SK-N-SH (cell line): Measurements from ENCODE around the gene MLEC. TPM values are rescaled to one million over a fixed set of nuclear protein-coding genes. Genes with fewer than 3 reads are reported as not detected.

Experiments
- CTCF ChIA-PET: fragments of 300-600, 350-600 bp; formaldehyde crosslinking; extraction: SDS; loops from one replicate; lab custom pipeline; 2021; lab: Yijun Ruan, JAX
- POLR2A ChIA-PET: fragments of 350-600 bp; sonication (Branson Sonifier 250); formaldehyde crosslinking; extraction: SDS; loops from one replicate; lab custom pipeline; 2020; ENCODE audit warnings: antibody characterized with exemption, inconsistent platforms; lab: Yijun Ruan, JAX
- DNase-seq: peaks from one replicate; pipeline ENCODE4 v3.0.0; 2012
- H2AFZ ChIP-seq: fragments of 200-600 bp; sonication (generic); 2 replicates; pipeline ENCODE4 v1.8.1; 2016; ENCODE audit warnings: antibody characterized with exemption, mild to moderate bottlenecking, low read depth
- H3F3A ChIP-seq: fragments of 200-600 bp; sonication (generic); replicated peaks from 2 replicates; pipeline ENCODE3; 2016; ENCODE audit warnings: antibody characterized with exemption, mild to moderate bottlenecking; ENCODE audit not compliant: insufficient read depth
- H3K27ac ChIP-seq, 2 experiments: fragments of 200-500 bp in 1 of 2; fragments of 200-600 bp in 1 of 2; sonication (Bioruptor generic) in 1 of 2; sonication (generic), shearing (Covaris generic) in 1 of 2; 2 replicates each; pipeline versions ENCODE4 v1.5.1 to v1.6.1; 2014 to 2016; ENCODE audit warnings: low read depth in 2 of 2, inconsistent platforms in 1 of 2, low read length in 1 of 2, mild to moderate bottlenecking in 1 of 2, mixed read lengths in 1 of 2
- H3K27me3 ChIP-seq: fragments of 200-600 bp; sonication (generic), shearing (Covaris generic); 2 replicates; pipeline ENCODE4 v1.6.1; 2016; ENCODE audit warnings: mixed run types; ENCODE audit not compliant: insufficient read depth
- H3K36me3 ChIP-seq, 2 experiments: fragments of 200-500 bp in 1 of 2; fragments of 200-600 bp in 1 of 2; sonication (Bioruptor generic) in 1 of 2; sonication (generic) in 1 of 2; replicated peaks in 1 of 2; 2 replicates each; pipeline versions ENCODE3 to v1.5.1; 2014 to 2016; ENCODE audit warnings: low read length in 1 of 2, mild to moderate bottlenecking in 1 of 2; ENCODE audit not compliant: insufficient read depth in 2 of 2, control insufficient read depth in 1 of 2
- H3K4me1 ChIP-seq, 2 experiments: fragments of 200-500 bp in 1 of 2; fragments of 200-600 bp in 1 of 2; sonication (Bioruptor generic) in 1 of 2; sonication (generic), shearing (Covaris generic) in 1 of 2; 2 replicates each; pipeline versions ENCODE4 v1.5.1 to v1.6.1; 2014 to 2016; ENCODE audit warnings: low read depth in 1 of 2, low read length in 1 of 2, mixed run types in 1 of 2; ENCODE audit not compliant: insufficient read depth in 2 of 2, control insufficient read depth in 1 of 2
- H3K4me2 ChIP-seq: fragments of 200-600 bp; sonication (generic), shearing (Covaris generic); 2 replicates; pipeline ENCODE4 v1.6.1; 2017; ENCODE audit warnings: mixed run types
- H3K4me3 ChIP-seq, 2 experiments: fragments of 200-500 bp in 1 of 2; fragments of 200-600 bp in 1 of 2; sonication (Bioruptor generic) in 1 of 2; sonication (generic), shearing (Covaris generic) in 1 of 2; 2 replicates each; pipeline versions ENCODE4 v1.5.1 to v1.8.1; 2014 to 2016; ENCODE audit warnings: low read depth in 2 of 2, inconsistent platforms in 1 of 2, low read length in 1 of 2, mild to moderate bottlenecking in 1 of 2, mixed read lengths in 1 of 2, moderate library complexity in 1 of 2
- H3K79me2 ChIP-seq: fragments of 200-600 bp; sonication (generic); 2 replicates; pipeline ENCODE4 v1.8.1; 2017; ENCODE audit warnings: mild to moderate bottlenecking; ENCODE audit not compliant: insufficient read depth
- H3K9ac ChIP-seq: fragments of 200-600 bp; sonication (generic); 2 replicates; pipeline ENCODE4 v1.6.1; 2017; ENCODE audit warnings: mixed run types
- H3K9me2 ChIP-seq: fragments of 200-600 bp; sonication (generic); 2 replicates; pipeline ENCODE4 v1.6.1; 2017; ENCODE audit warnings: mixed run types
- H3K9me3 ChIP-seq: fragments of 200-600 bp; sonication (generic); 2 replicates; pipeline ENCODE4 v1.6.1; 2017; ENCODE audit warnings: mixed run types, mild to moderate bottlenecking, moderate library complexity
- H4K20me1 ChIP-seq: fragments of 200-600 bp; sonication (generic); 2 replicates; pipeline ENCODE4 v1.6.1; 2017; ENCODE audit warnings: mild to moderate bottlenecking, mixed run types; ENCODE audit not compliant: insufficient read depth
- CHD2 ChIP-seq: fragments of 150-350 bp; IDR thresholded peaks from 2 replicates; pipeline ENCODE4 v1.6.1; 2018; ENCODE audit warnings: low read length; ENCODE audit not compliant: partially characterized antibody
- EP300 ChIP-seq, 2 experiments: IDR thresholded peaks; 2 replicates each; pipeline versions ENCODE4 v1.4.0 to v1.6.1; 2012; ENCODE audit warnings: borderline replicate concordance in 1 of 2, low read depth in 1 of 2, low read length in 1 of 2
- FOSL2 ChIP-seq: IDR thresholded peaks from 2 replicates; pipeline ENCODE4 v1.4.0; 2012; ENCODE audit warnings: low read depth, mild to moderate bottlenecking, moderate library complexity, borderline replicate concordance
- FOXJ3 ChIP-seq: sonication (generic); formaldehyde crosslinking; IDR thresholded peaks from 2 replicates; pipeline ENCODE4 v1.5.1; 2020; ENCODE audit warnings: mild to moderate bottlenecking, missing genetic modification reagents
- FOXM1 ChIP-seq: IDR thresholded peaks from 2 replicates; pipeline ENCODE4 v1.4.0; 2012; ENCODE audit warnings: low read depth, mild to moderate bottlenecking
- GABPA ChIP-seq: IDR thresholded peaks from 2 replicates; pipeline ENCODE4 v1.4.0; 2012; ENCODE audit warnings: low read depth, mild to moderate bottlenecking
- GATA2 ChIP-seq: sonication (generic); formaldehyde crosslinking; IDR thresholded peaks from 2 replicates; pipeline ENCODE4 v1.5.0; 2020; ENCODE audit warnings: mild to moderate bottlenecking, missing genetic modification reagents
- MEF2A ChIP-seq: IDR thresholded peaks from 2 replicates; pipeline ENCODE4 v1.4.0; 2012; ENCODE audit warnings: low read depth, borderline replicate concordance
- MXI1 ChIP-seq: IDR thresholded peaks from 2 replicates; pipeline ENCODE4 v1.6.1; 2012; ENCODE audit warnings: mild to moderate bottlenecking, low read depth, low read length, improper control_type of control experiment
- NFIC ChIP-seq: IDR thresholded peaks from 2 replicates; pipeline ENCODE4 v1.4.0; 2012; ENCODE audit warnings: borderline replicate concordance
- NRF1 ChIP-seq: IDR thresholded peaks from 2 replicates; pipeline ENCODE4 v1.6.1; 2012; ENCODE audit warnings: low read depth, mild to moderate bottlenecking, low read length
- POLR2AphosphoS5 ChIP-seq: IDR thresholded peaks from 2 replicates; pipeline ENCODE4 v1.6.1; 2012; ENCODE audit warnings: low read depth, low read length
- RCOR1 ChIP-seq: fragments of 150-350 bp; IDR thresholded peaks from 2 replicates; pipeline ENCODE4 v1.6.1; 2017; ENCODE audit warnings: antibody characterized with exemption, low read length
- RXRA ChIP-seq: IDR thresholded peaks from 2 replicates; pipeline ENCODE4 v1.4.0; 2012; ENCODE audit warnings: low read depth, mild to moderate bottlenecking, borderline replicate concordance
- SMC3 ChIP-seq: IDR thresholded peaks from 2 replicates; pipeline ENCODE4 v1.6.1; 2012; ENCODE audit warnings: low read depth, low read length, improper control_type of control experiment
- TAF1 ChIP-seq: IDR thresholded peaks from 2 replicates; pipeline ENCODE4 v1.6.1; 2012; ENCODE audit warnings: low read depth, mild to moderate bottlenecking, low read length, moderate library complexity, borderline replicate concordance
- TCF12 ChIP-seq: IDR thresholded peaks from 2 replicates; pipeline ENCODE4 v1.4.0; 2012
- WGBS: methylation state at CpG from one replicate; pipeline ENCODE4 v1.1.6; 2017; ENCODE audit warnings: low lambda C conversion rate; 5-methylcytosine and 5-hydroxymethylcytosine counted together
- polyA plus RNA-seq, 3 experiments: library from polyadenylated mRNA; depleted of rRNA; stranded (reverse); fragments of >200 nt; gene quantifications; 2 replicates each; pipeline ENCODE4 v1.2.3, GENCODE V29; 2012
- TF ChIP-seq, protein P1 (sequence below): IDR thresholded peaks from 2 replicates; pipeline ENCODE4 v1.6.1; 2012; ENCODE audit warnings: mild to moderate bottlenecking, low read depth, low read length, moderate library complexity
- TF ChIP-seq, protein P2 (sequence below): IDR thresholded peaks from 2 replicates; pipeline ENCODE4 v1.4.0; 2012; ENCODE audit warnings: low read depth, borderline replicate concordance
- TF ChIP-seq, protein P3 (sequence below): IDR thresholded peaks from 2 replicates; pipeline ENCODE4; 2012
- TF ChIP-seq, protein P4 (sequence below): IDR thresholded peaks from 2 replicates; pipeline ENCODE4 v1.4.0; 2012; ENCODE audit warnings: low read depth, borderline replicate concordance

Gene MLEC
- polyA plus RNA-seq, 1 of the 3 experiments (the other 2 are of a cell fraction), result 23.4 TPM

DNA sequence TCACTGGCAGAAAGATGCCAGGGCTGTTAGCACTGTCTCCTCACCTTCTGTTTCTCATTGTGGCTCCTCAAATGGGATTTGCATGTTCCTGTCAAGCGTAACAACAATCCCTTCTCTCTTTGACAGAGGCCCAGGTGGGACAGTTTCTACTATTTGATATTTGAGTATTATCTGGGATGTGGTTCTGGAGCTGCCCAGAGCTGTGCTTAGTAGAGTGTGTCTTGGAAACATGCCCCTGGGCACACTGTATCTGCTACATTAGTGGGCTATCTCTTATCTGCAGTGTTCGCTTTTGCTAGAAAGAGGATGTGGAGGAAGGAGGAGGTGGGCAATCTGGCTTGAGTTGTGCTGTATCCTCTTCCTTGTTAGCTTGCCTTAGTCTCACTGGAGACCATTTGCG lies 34.9 kb downstream of the MLEC start:
- no peak overlapping the region for H3K4me2 ChIP-seq
- H2AFZ ChIP-seq, result no peak overlapping the region
- H3K27me3 ChIP-seq, result no peaks in the 10 kb centered on the region
- H3K9me2 ChIP-seq, result no peaks in the 10 kb centered on the region
- H3K27ac ChIP-seq, result peak overlapping the region in 1 of 2 experiments; percentile 73; a peak in 2 of 4 replicates
- no peaks in the 10 kb centered on the region for H3K9me3 ChIP-seq
- H3F3A ChIP-seq, result no peaks in the 10 kb centered on the region
- ChIA-PET POLR2A (interaction anchor here (2.2 kb wide), 1 partner anchor 11 kb away, joined by 8 read pairs; no protein-coding TSS in a partner anchor), CTCF (interaction anchor here (0.8 to 3.3 kb wide), 4 partner anchors 10 to 250 kb away, joined by 5 to 36 read pairs (median 8); no protein-coding TSS in a partner anchor)
- WGBS, result 92% methylated on average over 3 of the region's 3 CpGs
- H3K36me3 ChIP-seq, result peaks cover 41 to 60% of the 10 kb centered on the region in 2 experiments
- DNase-seq, result peak; percentile 66
- TF ChIP-seq, protein P1, sequence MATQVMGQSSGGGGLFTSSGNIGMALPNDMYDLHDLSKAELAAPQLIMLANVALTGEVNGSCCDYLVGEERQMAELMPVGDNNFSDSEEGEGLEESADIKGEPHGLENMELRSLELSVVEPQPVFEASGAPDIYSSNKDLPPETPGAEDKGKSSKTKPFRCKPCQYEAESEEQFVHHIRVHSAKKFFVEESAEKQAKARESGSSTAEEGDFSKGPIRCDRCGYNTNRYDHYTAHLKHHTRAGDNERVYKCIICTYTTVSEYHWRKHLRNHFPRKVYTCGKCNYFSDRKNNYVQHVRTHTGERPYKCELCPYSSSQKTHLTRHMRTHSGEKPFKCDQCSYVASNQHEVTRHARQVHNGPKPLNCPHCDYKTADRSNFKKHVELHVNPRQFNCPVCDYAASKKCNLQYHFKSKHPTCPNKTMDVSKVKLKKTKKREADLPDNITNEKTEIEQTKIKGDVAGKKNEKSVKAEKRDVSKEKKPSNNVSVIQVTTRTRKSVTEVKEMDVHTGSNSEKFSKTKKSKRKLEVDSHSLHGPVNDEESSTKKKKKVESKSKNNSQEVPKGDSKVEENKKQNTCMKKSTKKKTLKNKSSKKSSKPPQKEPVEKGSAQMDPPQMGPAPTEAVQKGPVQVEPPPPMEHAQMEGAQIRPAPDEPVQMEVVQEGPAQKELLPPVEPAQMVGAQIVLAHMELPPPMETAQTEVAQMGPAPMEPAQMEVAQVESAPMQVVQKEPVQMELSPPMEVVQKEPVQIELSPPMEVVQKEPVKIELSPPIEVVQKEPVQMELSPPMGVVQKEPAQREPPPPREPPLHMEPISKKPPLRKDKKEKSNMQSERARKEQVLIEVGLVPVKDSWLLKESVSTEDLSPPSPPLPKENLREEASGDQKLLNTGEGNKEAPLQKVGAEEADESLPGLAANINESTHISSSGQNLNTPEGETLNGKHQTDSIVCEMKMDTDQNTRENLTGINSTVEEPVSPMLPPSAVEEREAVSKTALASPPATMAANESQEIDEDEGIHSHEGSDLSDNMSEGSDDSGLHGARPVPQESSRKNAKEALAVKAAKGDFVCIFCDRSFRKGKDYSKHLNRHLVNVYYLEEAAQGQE, result no peak
- TF ChIP-seq FOSL2 (no peak), RCOR1 (peak; percentile 74), FOXJ3 (CRISPR knock-in tag) (peak; percentile 77; the same call in 1 of the 2 replicates), GABPA (no peak), MXI1 (peak; percentile 66), RXRA (no peak), CHD2 (peak; percentile 63), GATA2 (CRISPR knock-in tag) (peak; percentile 84), NRF1 (no peak), EP300 (IDR thresholded peaks at IDR 0.05; ENCODE audit: borderline replicate concordance in 1 of 2, low read depth in 1 of 2, low read length in 1 of 2) (peak in 1 of 2 experiments; percentile 65; a peak in 1 of 4 replicates), POLR2AphosphoS5 (no peak)
- TF ChIP-seq, all 33 proteins: peak for 6
- Histone ChIP-seq H3K4me1 (peaks cover 5 to 38% of the 10 kb centered on the region in 2 experiments; a peak in 3 of 4 replicates), H3K9ac (no peak overlapping the region), H3K4me3 (no peak overlapping the region), H3K79me2 (no peaks in the 10 kb centered on the region), H4K20me1 (no peaks in the 10 kb centered on the region)

DNA sequence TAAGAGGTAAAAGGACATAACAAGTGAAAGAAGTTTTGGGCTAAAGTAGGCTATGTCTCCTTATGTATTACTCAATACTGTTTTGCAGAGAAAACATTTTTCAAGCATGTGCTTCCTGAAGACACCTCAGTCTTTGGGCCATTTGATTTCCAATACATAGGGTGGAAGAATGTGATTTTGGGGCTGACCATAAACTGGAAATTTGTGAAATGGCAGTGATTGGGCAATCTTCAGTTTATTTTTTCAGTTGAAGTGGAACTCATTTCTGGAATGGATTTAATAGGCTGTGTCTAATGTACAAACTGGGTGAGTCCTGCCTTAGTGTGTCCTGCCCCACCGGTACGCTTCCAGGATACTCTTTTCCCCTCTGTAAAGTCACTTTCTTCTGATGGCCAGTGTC lies 35.8 kb downstream of the MLEC start:
- H2AFZ ChIP-seq, result no peak overlapping the region
- no peak overlapping the region for H3K9ac ChIP-seq
- H3K4me3 ChIP-seq, result no peak overlapping the region
- peak overlapping the region in 1 of 2 experiments; percentile 73; a peak in 2 of 4 replicates for H3K27ac ChIP-seq
- no peaks in the 10 kb centered on the region for H3K79me2 ChIP-seq
- no peaks in the 10 kb centered on the region for H4K20me1 ChIP-seq
- no peak overlapping the region for H3K4me2 ChIP-seq
- peaks cover 5 to 38% of the 10 kb centered on the region in 2 experiments; a peak in 3 of 4 replicates for H3K4me1 ChIP-seq
- CTCF ChIA-PET, result interaction anchor here (1.3 to 3.0 kb wide), 2 partner anchors 11 to 249 kb away, joined by 6 to 11 read pairs; no protein-coding TSS in a partner anchor
- 91% methylated on average over 2 of the region's 2 CpGs for WGBS
- peaks cover 38 to 57% of the 10 kb centered on the region in 2 experiments for H3K36me3 ChIP-seq
- no peaks in the 10 kb centered on the region for H3F3A ChIP-seq
- POLR2A ChIA-PET, result interaction anchor here (2.2 kb wide), 1 partner anchor 12 kb away, joined by 8 read pairs; no protein-coding TSS in a partner anchor
- no peaks in the 10 kb centered on the region for H3K27me3 ChIP-seq
- H3K9me3 ChIP-seq, result no peaks in the 10 kb centered on the region
- no peak for DNase-seq
- no peaks in the 10 kb centered on the region for H3K9me2 ChIP-seq
- TF ChIP-seq FOXM1 (no peak), TAF1 (no peak), NFIC (no peak), NRF1 (no peak), FOXJ3 (CRISPR knock-in tag) (no peak), SMC3 (no peak), TCF12 (no peak), MEF2A (no peak), RCOR1 (no peak)
- TF ChIP-seq, protein P2, sequence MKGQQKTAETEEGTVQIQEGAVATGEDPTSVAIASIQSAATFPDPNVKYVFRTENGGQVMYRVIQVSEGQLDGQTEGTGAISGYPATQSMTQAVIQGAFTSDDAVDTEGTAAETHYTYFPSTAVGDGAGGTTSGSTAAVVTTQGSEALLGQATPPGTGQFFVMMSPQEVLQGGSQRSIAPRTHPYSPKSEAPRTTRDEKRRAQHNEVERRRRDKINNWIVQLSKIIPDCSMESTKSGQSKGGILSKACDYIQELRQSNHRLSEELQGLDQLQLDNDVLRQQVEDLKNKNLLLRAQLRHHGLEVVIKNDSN, result no peak
- TF ChIP-seq, protein P3, sequence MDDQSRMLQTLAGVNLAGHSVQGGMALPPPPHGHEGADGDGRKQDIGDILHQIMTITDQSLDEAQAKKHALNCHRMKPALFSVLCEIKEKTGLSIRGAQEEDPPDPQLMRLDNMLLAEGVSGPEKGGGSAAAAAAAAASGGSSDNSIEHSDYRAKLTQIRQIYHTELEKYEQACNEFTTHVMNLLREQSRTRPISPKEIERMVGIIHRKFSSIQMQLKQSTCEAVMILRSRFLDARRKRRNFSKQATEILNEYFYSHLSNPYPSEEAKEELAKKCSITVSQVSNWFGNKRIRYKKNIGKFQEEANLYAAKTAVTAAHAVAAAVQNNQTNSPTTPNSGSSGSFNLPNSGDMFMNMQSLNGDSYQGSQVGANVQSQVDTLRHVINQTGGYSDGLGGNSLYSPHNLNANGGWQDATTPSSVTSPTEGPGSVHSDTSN, result no peak
- TF ChIP-seq, protein P4, sequence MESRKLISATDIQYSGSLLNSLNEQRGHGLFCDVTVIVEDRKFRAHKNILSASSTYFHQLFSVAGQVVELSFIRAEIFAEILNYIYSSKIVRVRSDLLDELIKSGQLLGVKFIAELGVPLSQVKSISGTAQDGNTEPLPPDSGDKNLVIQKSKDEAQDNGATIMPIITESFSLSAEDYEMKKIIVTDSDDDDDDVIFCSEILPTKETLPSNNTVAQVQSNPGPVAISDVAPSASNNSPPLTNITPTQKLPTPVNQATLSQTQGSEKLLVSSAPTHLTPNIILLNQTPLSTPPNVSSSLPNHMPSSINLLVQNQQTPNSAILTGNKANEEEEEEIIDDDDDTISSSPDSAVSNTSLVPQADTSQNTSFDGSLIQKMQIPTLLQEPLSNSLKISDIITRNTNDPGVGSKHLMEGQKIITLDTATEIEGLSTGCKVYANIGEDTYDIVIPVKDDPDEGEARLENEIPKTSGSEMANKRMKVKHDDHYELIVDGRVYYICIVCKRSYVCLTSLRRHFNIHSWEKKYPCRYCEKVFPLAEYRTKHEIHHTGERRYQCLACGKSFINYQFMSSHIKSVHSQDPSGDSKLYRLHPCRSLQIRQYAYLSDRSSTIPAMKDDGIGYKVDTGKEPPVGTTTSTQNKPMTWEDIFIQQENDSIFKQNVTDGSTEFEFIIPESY, result no peak
